Ovary (tissue), 3 donors: ENCODE results near the gene GAMT.

Experiments used
- EP300 ChIP-seq: sonication (generic); formaldehyde crosslinking; IDR thresholded peaks from one replicate; pipeline ENCODE4 v1.6.1; 2017; ENCODE audit warnings: antibody characterized with exemption
- POLR2A ChIP-seq: fragments of 450-650 bp; IDR thresholded peaks from one replicate; pipeline ENCODE4 v1.6.1; 2017; ENCODE audit warnings: antibody characterized with exemption, mild to moderate bottlenecking, moderate library complexity
- TF ChIP-seq, protein P1 (sequence below), 3 donors: fragments of 450-650 bp in 2 of 3; fragments of 200-600 bp in 1 of 3; IDR thresholded peaks; one replicate each; pipeline versions ENCODE4 v1.5.1 to v1.8.0; 2016 to 2022; ENCODE audit warnings: antibody characterized with exemption in 3 of 3, mild to moderate bottlenecking in 1 of 3
- donor health status: DM: no; HTN: no; CAD: no.

DNA sequence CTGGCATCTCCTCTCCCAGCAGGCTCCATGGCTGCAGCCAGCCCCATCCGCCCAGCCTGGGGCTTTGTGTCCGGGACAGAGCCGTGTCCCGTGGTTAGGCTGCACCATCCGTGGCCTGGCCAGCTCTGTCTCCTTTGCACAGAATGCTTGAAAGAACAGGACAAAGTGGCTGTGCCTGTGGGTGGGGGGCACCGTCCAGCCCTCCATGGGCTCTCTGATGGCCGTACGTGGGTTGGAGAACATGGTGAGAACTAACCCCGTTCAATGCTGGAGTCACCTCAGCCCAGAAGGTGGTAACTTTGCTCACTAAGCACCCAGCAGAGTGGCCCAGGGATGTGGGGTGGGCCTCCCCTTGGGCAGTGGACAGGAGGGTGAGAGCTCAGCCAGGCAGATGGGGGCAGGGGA lies 39.7 kb upstream of the GAMT start:
- TF ChIP-seq EP300 (no peak), POLR2A (no peak)
- TF ChIP-seq, protein P1, sequence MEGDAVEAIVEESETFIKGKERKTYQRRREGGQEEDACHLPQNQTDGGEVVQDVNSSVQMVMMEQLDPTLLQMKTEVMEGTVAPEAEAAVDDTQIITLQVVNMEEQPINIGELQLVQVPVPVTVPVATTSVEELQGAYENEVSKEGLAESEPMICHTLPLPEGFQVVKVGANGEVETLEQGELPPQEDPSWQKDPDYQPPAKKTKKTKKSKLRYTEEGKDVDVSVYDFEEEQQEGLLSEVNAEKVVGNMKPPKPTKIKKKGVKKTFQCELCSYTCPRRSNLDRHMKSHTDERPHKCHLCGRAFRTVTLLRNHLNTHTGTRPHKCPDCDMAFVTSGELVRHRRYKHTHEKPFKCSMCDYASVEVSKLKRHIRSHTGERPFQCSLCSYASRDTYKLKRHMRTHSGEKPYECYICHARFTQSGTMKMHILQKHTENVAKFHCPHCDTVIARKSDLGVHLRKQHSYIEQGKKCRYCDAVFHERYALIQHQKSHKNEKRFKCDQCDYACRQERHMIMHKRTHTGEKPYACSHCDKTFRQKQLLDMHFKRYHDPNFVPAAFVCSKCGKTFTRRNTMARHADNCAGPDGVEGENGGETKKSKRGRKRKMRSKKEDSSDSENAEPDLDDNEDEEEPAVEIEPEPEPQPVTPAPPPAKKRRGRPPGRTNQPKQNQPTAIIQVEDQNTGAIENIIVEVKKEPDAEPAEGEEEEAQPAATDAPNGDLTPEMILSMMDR (IDR thresholded peaks at IDR 0.05), result no peak
